ENCODE results near the gene LMBRD2.

- TF ChIP-seq CTCF (IDR thresholded peaks at IDR 0.05) (no peak), POLR2A (IDR thresholded peaks at IDR 0.05) (no peak), POLR2AphosphoS5 (IDR thresholded peaks at IDR 0.05) (no peak), EP300 (IDR thresholded peaks at IDR 0.05) (no peak)
Observed at GRCh38 chr5:36153726-36154125, 2.0 kb upstream of the LMBRD2 start.

All from suprapubic skin (tissue), 4 donors.